HG03280 (cell line): ENCODE data around the gene LYST.
"Not testable (repeated sequence)": the region's sequence is repeated elsewhere in the genome, so short reads cannot be mapped to it uniquely, and the experiment has no call there.

Experiments
- ATAC-seq: cut with Tn5 transposase; IDR thresholded peaks from one replicate; pipeline ENCODE4 v1.9.1; 2021; ENCODE audit warnings: mild to moderate bottlenecking, moderate library complexity; ENCODE audit not compliant: unreplicated experiment

Gene LYST

GRCh38 chr1:235663628-235664027 lies 203.1 kb downstream of the LYST start:
- ATAC-seq = no peak

DNA sequence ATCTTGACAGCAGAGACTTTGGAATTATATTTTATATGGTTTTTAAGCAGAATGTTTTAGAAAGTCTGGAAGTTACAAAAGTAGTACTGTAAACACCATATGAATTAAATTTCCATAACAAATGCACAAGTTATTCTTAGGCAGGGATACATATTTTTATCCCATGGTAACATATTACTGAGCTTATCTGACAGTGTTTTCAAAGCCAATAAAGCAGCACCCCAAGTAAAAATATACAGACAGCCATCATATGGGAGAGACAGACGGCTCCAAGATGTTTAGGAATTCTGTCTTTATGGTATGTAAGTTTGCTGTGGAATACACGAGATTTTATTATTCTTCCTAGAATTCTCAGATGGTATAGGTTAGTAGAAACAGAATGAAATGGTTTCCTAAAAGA lies 205.1 kb downstream of the LYST start:
- no peak for ATAC-seq

- no peak for ATAC-seq
These were observed 207.4 kb downstream of the LYST start for GRCh38 chr1:235659186-235659771.

DNA sequence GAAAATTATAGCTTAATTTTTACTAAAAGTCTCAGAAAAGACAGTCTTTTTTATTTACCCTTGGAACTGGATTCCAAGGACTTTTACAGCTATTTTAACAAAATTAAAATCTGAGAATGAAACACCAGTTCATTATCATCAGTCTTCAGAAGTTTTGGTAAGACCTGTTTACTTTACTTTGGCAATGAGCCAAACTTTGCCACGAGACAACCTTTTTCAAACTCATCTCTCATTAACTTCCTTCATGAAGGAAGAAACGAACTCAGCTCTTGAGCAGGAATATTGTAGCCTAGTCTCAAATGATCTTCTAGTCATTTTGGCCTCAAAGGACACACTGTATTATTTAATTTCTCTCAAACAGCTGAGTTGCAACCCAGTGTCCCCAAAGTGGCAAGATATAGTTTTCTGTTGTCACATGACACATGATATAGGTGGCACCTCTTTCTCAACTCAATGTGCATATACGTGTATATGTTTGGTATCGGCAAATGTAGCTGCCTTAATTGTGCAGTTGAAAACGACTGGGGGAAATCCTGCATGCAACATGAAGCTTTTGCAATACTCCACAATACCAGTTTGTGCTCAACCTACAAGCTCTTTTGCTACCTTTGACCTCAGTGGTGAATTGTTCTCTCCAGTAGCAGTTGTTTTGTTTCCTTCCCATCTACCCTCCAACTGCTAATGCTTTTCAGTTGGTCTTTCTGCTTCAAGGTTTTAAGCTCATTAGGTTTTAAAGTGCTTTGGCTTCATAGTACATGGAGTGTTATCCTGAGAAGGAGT lies 208.8 kb downstream of the LYST start:
- ATAC-seq = no peak

DNA sequence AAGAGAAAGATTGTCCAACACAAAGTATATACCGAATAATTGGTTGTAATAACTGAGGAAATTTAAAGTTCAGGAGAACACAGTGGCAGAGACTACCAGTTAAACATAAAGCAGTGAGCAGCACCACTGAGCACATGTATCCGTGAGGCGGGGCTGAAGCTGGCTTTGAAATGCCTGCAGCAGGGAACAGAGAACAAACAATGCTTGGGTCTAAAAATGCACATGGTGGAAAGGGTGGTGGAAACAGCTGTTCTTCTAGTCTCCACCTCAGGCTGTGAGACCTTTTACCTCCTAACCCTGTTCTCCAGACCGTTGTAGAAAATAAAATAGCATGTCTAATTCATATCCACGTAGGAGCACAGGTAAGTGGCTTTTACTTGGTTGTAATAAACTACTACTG lies 209.4 kb downstream of the LYST start:
- no peak for ATAC-seq

DNA sequence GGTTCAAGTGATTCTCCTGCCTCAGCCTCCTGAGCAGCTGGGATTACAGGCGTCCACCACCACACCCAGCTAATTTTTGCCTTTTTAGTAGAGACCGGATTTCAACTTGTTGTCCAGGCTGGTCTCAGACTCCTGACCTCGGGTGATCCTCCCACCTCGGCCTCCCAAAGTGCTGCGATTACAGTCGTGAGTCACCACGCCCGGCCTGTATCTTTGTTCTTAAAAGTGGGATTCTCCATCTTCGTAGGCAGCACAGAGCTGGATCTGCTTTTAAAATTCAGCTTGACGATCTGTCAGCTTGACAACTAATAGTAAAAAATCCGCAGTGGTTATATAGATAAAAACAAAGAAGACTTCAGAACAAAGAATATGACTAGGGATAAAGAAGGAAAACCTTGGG lies 214.3 kb downstream of the LYST start:
- no peak for ATAC-seq

DNA sequence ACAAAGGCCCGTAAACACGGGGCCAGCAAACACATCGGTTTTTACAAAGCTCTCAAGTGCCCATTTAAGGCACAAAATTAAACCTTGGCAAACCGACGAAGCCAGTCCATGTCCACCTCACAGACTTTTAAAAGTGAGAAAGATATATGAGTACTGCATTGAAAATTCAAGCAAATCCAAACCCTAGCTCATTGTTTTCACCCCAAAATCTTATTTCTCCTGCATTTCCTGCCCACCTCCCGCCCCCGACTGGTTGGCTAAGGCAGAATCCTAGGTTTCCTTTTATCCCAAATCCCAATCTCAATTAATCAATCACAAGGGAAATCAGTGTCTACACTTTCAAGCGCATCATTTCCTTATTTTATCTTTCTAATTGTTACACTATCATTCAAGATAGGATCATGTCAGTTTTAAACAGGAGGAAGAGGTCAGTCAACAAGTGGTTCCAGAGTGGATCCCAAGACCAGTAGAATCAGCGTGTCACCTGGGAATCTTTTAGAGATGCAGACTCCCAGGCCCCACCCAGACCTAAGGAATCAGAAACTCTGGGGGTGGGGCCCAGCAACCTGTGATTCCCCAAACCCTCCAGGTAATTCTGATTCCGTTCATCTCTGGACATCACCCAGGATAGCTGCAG lies 215.4 kb downstream of the LYST start:
- ATAC-seq = no peak

DNA sequence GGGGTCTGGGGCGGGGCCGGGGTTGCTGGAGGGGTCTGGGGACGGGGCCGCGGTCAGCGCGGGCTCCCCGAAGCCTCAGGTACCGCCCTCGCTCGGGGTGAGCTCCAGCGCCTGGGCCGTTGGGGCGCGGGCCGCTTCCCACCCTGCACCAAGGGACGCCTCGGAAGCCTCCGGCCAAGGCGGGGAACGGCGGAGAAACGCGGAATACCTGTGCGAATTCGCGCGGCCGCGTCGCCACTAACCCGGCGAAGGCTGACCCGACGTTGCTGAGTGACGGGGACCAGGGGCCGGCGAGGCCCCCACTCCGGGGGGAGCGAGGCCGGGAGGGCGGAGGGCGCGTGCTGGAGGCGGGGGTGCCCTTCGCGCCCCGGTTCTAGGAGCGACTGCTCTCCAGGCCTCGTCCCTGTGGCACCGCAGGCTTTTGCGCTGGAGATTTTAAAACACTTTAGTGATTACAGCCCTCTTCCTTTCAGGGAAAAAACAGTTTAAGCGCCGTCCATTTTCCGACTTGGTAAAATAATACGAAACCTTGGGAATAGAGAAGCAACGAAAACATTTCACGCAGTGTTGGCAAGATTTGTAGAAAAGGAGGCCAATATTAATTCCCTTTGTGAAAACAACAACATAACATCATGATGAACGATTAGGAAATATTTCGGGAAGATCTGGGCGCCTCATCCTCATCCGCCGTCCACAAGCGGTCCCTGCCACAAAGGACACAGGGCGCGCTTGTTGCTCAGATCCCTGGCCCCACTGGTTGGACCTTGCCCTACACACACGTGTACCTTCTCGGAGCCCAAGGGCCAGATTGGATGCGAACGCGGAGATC lies 216.2 kb downstream of the LYST start:
- no peak for ATAC-seq

DNA sequence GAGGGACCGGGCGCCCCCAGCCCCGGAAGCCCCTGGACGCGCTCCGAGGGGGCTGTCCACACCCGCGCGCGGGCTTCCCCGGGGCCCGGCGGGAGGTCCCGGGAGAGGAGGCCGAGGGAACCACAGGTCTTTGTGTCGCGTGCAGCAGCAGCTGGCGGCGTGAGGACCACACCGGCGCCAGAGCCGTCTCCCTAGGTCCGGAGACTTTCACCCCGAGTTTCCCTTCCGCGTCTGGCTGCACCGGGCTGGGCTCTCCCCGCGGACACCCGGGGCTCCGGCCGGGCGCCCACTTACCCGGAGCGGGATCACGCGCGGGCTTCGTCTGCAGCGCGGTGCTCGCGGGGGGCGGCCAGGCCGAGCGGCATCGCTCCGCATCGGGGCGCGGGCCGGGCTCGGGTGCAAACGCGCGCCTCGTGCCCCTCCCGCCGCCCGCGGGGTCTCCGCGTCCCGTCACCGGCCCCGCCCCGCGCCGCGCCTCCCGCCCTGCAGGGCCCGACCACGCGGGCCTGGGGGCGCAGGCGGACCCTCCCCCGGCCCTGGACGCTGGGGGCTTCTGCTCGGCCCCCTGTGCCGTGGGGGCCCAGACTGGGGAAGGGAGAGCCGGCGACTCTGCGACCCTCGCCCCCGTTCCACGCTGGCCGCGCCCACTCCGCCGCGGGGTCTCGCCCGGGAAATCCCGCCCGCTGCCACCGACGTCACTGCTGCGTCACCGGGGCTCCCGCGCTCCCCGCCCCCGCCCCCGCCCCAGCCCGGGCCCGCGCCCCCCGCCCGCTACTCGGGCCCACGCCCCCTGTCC lies 217.1 kb downstream of the LYST start, which contains the start of gene GNG4:
Gene GNG4, minus strand, starts transcription at position 417 of the 796 bp plus-strand sequence. CDS start 65,946 bp downstream, outside the sequence.
- no peak for ATAC-seq

- no peak for ATAC-seq
These were observed 217.7 kb downstream of the LYST start for GRCh38 chr1:235648954-235649367.

DNA sequence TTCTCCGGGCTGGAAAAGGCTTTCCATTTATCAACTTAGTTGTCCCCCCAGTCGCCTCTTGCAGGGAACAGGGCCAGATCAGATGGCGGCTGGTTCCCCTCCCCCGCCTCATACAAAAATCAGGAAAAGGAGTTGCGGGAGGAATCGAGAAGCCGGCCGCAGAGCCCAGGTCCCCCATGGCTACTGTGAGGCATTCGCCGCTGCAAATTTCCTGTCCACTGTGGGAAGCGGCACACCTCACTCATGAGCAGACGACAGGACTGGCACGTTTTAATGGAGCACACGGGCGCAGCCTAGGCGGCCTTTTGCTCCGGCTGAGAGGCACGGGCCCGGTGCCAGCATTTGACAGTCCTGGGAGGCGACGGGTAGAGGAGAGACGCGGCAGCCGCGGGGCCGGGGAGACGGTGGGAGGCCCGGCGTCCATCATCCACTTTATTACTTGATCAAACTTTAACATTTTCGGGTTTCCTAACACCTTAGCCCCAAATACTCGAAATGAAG lies 218.2 kb downstream of the LYST start:
- no peak for ATAC-seq

GRCh38 chr1:235647537-235647936 lies 219.2 kb downstream of the LYST start:
- ATAC-seq = not testable (repeated sequence)

GRCh38 chr1:235646463-235646862 lies 220.2 kb downstream of the LYST start:
- no peak for ATAC-seq

DNA sequence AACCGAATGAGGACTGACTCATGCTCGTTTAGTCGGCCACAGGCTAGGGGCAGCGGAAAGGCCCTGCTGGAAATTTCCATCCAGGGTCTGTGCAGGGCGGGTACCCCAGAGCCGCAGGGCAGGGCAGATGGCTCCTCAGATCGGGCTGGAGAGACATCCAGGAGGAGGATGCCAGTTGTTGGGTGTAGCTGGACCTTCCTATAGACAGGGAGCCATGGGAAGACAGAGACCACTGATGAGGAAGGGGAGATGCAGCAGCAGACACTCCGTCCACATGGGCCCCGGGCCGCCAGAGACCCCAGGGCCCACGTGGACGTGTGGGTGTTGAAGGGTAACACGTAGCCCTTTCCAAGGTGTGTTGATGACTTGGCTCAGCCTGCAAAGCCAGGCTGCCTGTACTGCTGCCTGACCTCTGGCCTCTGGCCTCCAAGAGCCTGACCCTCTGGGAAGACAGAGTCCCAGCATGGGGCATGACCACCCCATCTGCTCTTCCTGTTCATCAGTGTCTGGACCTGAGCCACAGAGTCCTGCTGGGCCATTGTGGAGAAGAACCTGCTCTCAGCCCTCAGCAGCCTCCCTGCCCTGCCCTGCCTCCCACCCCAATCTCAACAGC lies 221.9 kb downstream of the LYST start:
- ATAC-seq = no peak

DNA sequence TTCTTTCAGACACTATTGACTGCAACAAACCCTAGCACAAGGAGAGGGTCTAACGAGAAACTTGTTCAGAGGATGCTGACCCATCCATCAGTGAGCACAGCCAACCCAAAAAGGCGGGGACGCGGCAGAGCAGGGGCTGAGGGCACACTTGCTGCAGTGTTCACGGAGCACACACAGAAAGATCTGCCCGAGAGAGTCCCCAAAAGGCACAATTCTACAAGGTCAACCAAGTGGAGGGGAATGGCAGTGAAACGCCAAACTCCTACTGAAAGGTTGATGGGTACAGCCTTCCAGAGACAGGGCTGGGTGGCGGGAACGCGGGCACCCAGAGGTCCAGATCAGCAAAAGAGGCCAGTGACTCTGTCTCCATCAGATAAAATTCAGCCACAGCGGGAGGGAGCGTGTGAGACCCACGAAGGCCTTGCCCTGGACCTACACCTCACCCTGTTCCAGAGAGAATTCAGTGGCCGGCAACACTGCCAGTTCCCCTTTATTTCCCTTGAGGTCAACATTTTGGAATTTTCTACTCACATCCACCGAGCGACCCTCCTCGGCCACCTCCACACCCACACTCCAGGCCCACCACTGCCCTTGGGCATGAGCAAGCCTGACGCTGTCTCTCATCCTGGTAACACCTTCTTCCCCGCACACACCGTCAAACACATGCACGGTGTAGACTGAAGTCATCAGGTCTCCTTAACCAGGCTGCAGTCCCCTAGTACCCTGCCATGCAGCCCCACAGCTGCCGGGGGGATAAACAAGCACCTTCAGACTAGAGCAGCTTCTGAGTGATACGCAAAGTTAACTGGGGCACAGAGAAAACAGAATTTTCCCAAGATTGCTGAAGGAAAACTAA lies 222.6 kb downstream of the LYST start:
- no peak for ATAC-seq

DNA sequence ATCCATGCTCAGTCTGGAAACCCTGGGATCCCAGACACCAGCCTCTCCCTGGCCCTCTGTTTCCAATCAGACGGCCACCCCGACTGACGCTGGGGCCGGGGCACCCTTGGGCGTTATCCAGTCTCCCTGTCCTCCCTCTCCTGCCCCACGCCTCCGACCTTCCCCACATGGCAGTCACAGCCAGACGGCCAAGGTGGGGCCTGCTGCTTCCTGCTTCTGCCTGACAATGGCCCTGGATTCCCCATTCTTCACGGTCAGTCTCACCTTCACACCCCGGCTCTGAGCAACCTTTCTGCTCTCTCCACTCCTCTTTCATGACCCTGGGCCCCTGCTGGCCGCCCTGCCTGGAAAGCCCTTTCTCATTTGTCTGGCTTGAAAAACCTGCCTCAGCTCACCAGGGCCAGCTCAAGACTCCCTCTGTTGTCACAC lies 223.7 kb downstream of the LYST start:
- no peak for ATAC-seq

- ATAC-seq = peak; percentile 72
These were observed 224.4 kb downstream of the LYST start for GRCh38 chr1:235642011-235642942.

- ATAC-seq = no peak
These were observed 226.1 kb downstream of the LYST start for GRCh38 chr1:235640580-235640979.
